ENCODE measurements around the gene PCDHGA7. TPM values are rescaled to one million over a fixed set of nuclear protein-coding genes. Genes with fewer than 3 reads are reported as not detected.
"Not testable (repeated sequence)": the region's sequence is repeated elsewhere in the genome, so short reads cannot be mapped to it uniquely, and the experiment has no call there.

Gene PCDHGA7
- 0.10 TPM for polyA plus RNA-seq (2013, experiment 1 of 2)
- polyA plus RNA-seq (2013, experiment 2 of 2) = 0.13 TPM

DNA sequence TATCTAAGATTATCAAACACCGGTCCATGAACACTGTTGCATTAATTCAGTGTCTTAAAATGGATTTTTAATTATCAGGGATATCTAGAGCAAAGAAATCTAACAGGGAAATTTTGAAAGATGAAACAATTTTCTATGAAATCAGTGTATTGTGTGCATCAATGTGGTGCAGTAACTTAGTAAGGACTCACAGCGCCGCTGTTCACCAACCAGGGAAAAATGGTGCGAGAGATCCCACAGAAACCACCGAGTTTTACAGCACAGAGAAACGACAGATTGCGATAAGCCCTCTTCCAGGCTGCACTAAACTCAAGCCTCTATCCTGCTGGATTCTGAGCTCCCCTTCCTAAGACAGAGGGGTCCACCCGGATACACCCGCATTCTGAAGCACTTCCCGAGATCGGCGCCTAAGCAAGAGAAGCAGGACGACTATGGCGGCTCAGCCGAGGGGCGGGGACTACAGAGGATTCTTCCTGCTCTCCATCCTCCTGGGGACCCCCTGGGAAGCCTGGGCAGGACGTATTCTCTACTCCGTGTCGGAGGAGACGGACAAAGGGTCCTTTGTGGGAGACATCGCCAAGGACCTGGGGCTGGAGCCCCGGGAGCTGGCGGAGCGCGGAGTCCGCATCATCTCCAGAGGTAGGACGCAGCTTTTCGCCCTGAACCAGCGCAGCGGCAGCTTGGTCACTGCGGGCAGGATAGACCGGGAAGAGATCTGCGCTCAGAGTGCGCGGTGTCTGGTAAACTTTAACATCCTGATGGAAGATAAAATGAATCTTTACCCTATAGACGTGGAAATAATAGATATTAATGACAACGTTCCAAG lies at the start of gene PCDHGA7:
Gene PCDHGA7, plus strand, starts transcription at position 274 of the 826 bp plus-strand sequence. Its CDS starts 158 bp downstream, at position 432.
- H3K27me3 ChIP-seq (ENCODE audit: insufficient read depth, low read length) = no peaks in the 10 kb centered on the region
- no peak within 1 kb of the TSS for H3K4me3 ChIP-seq (ENCODE audit: low read length)
- 96% methylated on average over 37 of the region's 37 CpGs for WGBS
- H3K9me3 ChIP-seq (ENCODE audit: insufficient read depth, low read depth, low read length) = peaks cover 44% of the 10 kb centered on the region; the same call in 1 of the 2 replicates
- no peak within 1 kb of the TSS for H3K27ac ChIP-seq (ENCODE audit: low read depth, low read length)
- H3K9ac ChIP-seq (ENCODE audit: low read depth, low read length) = no peak within 1 kb of the TSS
- 0 out of 2 replicates have a peak, but pooled peaks cover 3% of the 10 kb centered on the region for H3K36me3 ChIP-seq (ENCODE audit: insufficient read depth, low read length)
- no peaks in the 10 kb centered on the region for H3K4me1 ChIP-seq (ENCODE audit: insufficient read depth, low read length)

DNA sequence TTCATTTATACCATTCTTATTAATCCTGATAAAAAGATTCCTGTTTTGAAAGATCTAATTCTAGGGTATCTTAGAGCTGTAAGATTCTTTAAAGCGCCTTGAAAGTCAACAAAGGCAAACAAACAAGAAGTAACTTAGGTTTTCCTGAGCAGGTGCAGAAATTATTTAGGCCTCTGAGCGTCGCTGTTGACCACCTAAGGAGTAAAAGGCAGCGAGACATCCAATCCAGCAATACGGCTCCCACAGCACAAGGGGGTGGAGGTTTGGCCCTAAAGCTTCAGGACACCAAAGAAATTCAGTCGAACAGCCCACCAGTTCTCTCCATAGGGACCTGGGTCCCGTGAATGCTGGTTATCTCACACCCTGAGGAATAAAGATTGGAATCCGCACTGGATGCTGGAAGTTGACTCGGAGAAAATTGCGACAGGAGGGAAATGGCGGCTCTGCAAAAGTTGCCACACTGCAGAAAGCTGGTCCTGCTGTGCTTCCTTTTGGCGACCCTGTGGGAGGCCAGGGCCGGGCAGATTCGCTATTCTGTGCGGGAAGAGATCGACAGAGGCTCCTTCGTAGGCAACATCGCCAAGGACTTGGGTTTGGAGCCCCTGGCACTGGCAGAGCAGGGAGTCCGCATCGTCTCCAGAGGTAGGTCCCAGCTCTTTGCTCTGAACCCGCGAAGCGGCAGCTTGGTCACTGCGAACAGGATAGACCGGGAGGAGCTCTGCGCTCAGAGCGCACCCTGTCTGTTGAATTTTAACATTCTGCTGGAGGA lies 43.8 kb upstream of the PCDHGA7 start, which contains the start of gene PCDHGA2:
Gene PCDHGA2, plus strand, starts transcription at position 223 of the 769 bp plus-strand sequence.
- H3K36me3 ChIP-seq (ENCODE audit: insufficient read depth, low read length) = no peaks in the 10 kb centered on the region
- H3K4me1 ChIP-seq (ENCODE audit: insufficient read depth, low read length) = no peaks in the 10 kb centered on the region
- 80% methylated on average over 27 of the region's 27 CpGs for WGBS
- H3K27me3 ChIP-seq (ENCODE audit: insufficient read depth, low read length) = no peaks in the 10 kb centered on the region
- H3K4me3 ChIP-seq (ENCODE audit: low read length) = no peak within 1 kb of the TSS
- no peak within 1 kb of the TSS for H3K27ac ChIP-seq (ENCODE audit: low read depth, low read length)
- peaks cover 17% of the 10 kb centered on the region for H3K9me3 ChIP-seq (ENCODE audit: insufficient read depth, low read depth, low read length)
- H3K9ac ChIP-seq (ENCODE audit: low read depth, low read length) = no peak within 1 kb of the TSS

DNA sequence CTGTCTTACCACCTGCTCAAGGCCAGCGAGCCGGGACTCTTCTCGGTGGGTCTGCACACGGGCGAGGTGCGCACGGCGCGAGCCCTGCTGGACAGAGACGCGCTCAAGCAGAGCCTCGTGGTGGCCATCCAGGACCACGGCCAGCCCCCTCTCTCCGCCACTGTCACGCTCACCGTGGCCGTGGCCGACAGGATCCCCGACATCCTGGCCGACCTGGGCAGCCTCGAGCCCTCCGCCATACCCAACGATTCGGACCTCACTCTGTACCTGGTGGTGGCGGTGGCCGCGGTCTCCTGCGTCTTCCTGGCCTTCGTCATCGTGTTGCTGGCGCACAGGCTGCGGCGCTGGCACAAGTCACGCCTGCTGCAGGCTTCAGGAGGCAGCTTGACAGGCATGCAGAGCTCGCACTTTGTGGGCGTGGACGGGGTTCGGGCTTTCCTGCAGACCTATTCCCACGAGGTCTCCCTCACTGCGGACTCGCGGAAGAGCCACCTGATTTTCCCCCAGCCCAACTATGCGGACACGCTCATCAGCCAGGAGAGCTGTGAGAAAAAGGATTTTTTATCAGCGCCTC lies 41.7 kb upstream of the PCDHGA7 start:
- H3K27me3 ChIP-seq (ENCODE audit: insufficient read depth, low read length); H3K4me1 ChIP-seq (ENCODE audit: insufficient read depth, low read length); H3K36me3 ChIP-seq (ENCODE audit: insufficient read depth, low read length); H3K4me3 ChIP-seq (ENCODE audit: low read length); H3K9ac ChIP-seq (ENCODE audit: low read depth, low read length); H3K27ac ChIP-seq (ENCODE audit: low read depth, low read length): not testable (repeated sequence)
- WGBS = 96% methylated on average over 41 of the region's 45 CpGs
- peaks cover 33% of the 10 kb centered on the region for H3K9me3 ChIP-seq (ENCODE audit: insufficient read depth, low read depth, low read length)

DNA sequence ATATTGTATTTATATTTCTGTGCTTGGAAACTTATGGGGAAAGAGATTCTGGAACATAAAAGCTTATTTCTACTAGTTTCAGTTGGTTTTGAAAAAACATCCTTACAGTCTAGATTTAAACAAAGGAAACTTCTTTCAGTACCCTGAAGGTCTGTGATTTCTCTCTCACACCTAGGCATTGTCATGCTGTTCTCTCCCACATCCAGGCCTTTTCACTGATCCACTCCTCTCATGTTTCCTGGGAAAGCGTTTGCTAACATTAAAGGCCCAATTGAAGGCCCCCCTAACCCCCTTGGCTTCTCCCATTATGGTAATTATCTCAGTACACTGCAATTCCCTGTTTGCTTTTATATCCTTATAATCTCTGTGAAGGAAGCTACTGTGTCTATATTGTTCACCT lies 39.8 kb upstream of the PCDHGA7 start:
- no peaks in the 10 kb centered on the region for H3K4me1 ChIP-seq (ENCODE audit: insufficient read depth, low read length)
- WGBS = 76% methylated on average over 1 of the region's 1 CpG
- H3K9me3 ChIP-seq (ENCODE audit: insufficient read depth, low read depth, low read length) = peaks cover 39% of the 10 kb centered on the region
- no peak overlapping the region for H3K4me3 ChIP-seq (ENCODE audit: low read length)
- no peaks in the 10 kb centered on the region; the same call in 1 of the 2 replicates for H3K27me3 ChIP-seq (ENCODE audit: insufficient read depth, low read length)
- H3K27ac ChIP-seq (ENCODE audit: low read depth, low read length) = no peak overlapping the region
- H3K9ac ChIP-seq (ENCODE audit: low read depth, low read length) = no peak overlapping the region
- H3K36me3 ChIP-seq (ENCODE audit: insufficient read depth, low read length) = no peaks in the 10 kb centered on the region

DNA sequence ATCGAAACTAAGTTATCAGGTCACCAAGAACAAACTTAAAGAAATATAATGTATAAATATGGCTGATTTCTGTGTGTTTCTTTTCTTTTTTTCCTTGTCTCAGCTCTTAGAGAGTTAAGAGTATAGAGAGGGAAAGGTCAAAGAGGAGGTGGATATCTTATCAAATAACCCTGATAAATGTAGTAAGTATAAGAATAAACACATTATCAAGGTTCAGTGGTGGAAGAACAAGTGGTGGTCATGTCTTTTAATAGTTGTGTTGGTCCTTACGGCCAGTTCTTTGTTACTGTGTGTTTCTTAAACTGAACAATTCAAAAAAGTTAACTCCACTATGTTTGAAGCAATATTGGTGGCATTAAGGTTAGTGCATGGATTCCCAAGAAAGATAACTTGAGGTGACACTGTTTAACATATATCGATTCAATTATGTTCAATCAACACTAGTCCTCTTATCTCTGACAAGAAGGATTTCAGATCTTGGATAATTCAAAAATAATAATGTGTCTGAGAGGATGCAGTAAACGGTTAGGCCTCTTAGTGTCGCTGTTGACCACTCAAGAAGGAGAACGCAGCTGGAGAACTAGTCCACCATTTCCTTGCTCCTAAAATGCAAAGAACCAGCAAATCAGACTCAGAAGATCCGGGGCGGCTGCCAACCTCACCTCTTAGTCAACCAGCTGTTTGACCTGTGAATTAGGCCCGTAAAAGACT lies 39.1 kb upstream of the PCDHGA7 start, which contains the start of gene PCDHGA3:
Gene PCDHGA3, plus strand, starts transcription at position 588 of the 711 bp plus-strand sequence. CDS start 205 bp downstream, outside the sequence.
- Histone ChIP-seq H3K27ac (ENCODE audit: low read depth, low read length) (peak within 1 kb of the TSS; percentile 25; the same call in 1 of the 2 replicates), H3K27me3 (ENCODE audit: insufficient read depth, low read length) (no peaks in the 10 kb centered on the region; the same call in 1 of the 2 replicates), H3K36me3 (ENCODE audit: insufficient read depth, low read length) (no peaks in the 10 kb centered on the region), H3K4me1 (ENCODE audit: insufficient read depth, low read length) (no peaks in the 10 kb centered on the region), H3K4me3 (ENCODE audit: low read length) (peak within 1 kb of the TSS; percentile 58), H3K9ac (ENCODE audit: low read depth, low read length) (peak within 1 kb of the TSS; percentile 63), H3K9me3 (ENCODE audit: insufficient read depth, low read depth, low read length) (peaks cover 44% of the 10 kb centered on the region)
- WGBS = 40% methylated on average over 6 of the region's 9 CpGs

DNA sequence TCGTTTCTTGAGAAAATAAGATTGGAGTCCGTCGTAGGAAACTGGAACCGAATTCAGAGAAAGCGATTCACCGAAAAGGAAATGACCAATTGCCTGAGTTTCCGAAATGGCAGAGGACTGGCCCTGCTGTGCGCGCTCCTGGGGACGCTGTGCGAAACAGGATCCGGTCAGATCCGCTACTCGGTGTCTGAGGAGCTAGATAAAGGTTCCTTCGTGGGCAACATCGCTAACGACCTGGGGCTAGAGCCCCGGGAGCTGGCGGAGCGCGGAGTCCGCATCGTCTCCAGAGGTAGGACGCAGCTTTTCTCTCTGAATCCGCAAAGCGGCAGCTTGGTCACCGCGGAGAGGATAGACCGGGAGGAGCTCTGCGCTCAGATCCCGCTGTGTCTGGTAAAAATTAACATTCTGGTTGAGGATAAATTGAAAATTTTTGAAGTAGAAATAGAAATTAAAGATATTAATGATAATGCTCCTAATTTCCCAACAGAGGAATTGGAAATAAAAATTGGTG lies 38.5 kb upstream of the PCDHGA7 start:
- Histone ChIP-seq H3K27ac (ENCODE audit: low read depth, low read length) (peak overlapping the region; percentile 25; the same call in 1 of the 2 replicates), H3K9me3 (ENCODE audit: insufficient read depth, low read depth, low read length) (peaks cover 43% of the 10 kb centered on the region), H3K4me1 (ENCODE audit: insufficient read depth, low read length) (no peaks in the 10 kb centered on the region), H3K9ac (ENCODE audit: low read depth, low read length) (peak overlapping the region; percentile 63), H3K36me3 (ENCODE audit: insufficient read depth, low read length) (no peaks in the 10 kb centered on the region), H3K27me3 (ENCODE audit: insufficient read depth, low read length) (no peaks in the 10 kb centered on the region; the same call in 1 of the 2 replicates), H3K4me3 (ENCODE audit: low read length) (peak overlapping the region; percentile 58)
- 60% methylated on average over 31 of the region's 31 CpGs for WGBS

DNA sequence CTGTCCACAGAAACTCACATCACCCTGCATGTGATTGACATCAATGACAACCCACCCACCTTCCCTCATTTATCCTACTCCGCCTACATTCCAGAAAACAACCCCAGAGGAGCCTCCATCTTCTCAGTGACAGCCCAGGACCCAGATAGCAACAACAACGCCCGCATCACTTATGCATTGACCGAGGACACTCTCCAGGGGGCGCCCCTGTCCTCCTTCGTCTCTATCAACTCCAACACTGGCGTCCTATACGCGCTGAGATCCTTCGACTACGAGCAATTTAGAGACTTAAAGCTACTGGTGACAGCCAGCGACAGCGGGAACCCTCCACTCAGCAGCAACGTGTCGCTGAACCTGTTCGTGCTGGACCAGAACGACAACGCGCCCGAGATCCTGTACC lies 37.2 kb upstream of the PCDHGA7 start:
- Histone ChIP-seq H3K9me3 (ENCODE audit: insufficient read depth, low read depth, low read length) (peaks cover 37% of the 10 kb centered on the region), H3K4me1 (ENCODE audit: insufficient read depth, low read length) (no peaks in the 10 kb centered on the region), H3K4me3 (ENCODE audit: low read length) (no peak overlapping the region), H3K36me3 (ENCODE audit: insufficient read depth, low read length) (no peaks in the 10 kb centered on the region), H3K27ac (ENCODE audit: low read depth, low read length) (no peak overlapping the region), H3K9ac (ENCODE audit: low read depth, low read length) (no peak overlapping the region), H3K27me3 (ENCODE audit: insufficient read depth, low read length) (no peaks in the 10 kb centered on the region; the same call in 1 of the 2 replicates)
- 95% methylated on average over 20 of the region's 20 CpGs for WGBS

DNA sequence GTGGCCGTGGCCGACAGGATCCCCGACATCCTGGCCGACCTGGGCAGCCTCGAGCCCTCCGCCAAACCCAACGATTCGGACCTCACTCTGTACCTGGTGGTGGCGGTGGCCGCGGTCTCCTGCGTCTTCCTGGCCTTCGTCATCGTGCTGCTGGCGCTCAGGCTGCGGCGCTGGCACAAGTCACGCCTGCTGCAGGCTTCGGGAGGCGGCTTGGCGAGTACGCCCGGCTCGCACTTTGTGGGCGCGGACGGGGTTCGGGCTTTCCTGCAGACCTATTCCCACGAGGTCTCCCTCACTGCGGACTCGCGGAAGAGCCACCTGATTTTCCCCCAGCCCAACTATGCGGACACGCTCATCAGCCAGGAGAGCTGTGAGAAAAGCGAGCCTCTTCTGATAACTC lies 36.5 kb upstream of the PCDHGA7 start:
- peaks cover 42% of the 10 kb centered on the region for H3K9me3 ChIP-seq (ENCODE audit: insufficient read depth, low read depth, low read length)
- 95% methylated on average over 27 of the region's 35 CpGs for WGBS
- not testable (repeated sequence) for H3K36me3 ChIP-seq (ENCODE audit: insufficient read depth, low read length); H3K4me1 ChIP-seq (ENCODE audit: insufficient read depth, low read length); H3K27me3 ChIP-seq (ENCODE audit: insufficient read depth, low read length); H3K9ac ChIP-seq (ENCODE audit: low read depth, low read length); H3K27ac ChIP-seq (ENCODE audit: low read depth, low read length); H3K4me3 ChIP-seq (ENCODE audit: low read length)

DNA sequence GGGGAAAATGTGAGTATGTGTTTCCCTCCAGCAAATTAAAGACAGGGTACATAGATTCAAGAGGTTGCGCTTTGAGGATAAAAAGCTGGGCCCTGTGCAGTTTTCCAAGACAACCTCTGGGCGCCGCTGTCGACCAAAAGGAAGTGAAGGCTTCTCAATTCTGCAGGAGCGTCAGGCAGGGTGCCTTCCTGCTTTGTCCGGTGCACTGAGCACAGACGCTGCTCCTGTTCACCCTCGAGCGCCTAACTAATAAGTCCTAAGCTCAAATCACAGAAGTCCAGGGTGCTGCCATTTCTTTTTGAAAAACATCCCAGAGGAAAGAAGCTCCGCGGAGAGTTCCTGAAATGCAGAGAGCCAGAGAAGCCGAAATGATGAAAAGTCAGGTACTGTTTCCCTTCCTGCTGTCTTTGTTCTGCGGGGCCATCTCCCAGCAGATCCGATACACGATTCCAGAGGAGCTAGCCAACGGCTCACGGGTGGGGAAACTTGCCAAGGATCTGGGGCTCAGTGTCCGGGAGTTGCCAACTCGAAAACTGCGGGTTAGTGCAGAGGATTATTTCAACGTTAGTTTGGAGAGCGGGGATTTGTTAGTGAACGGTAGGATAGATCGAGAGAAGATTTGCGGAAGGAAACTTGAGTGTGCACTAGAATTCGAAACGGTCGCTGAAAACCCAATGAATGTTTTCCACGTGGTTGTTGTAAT lies 32.5 kb upstream of the PCDHGA7 start, which contains the start of gene PCDHGB1:
Gene PCDHGB1, plus strand, starts transcription at position 183 of the 703 bp plus-strand sequence. Its CDS starts 162 bp downstream, at position 345.
- no peak within 1 kb of the TSS; the same call in 1 of the 2 replicates for H3K9ac ChIP-seq (ENCODE audit: low read depth, low read length)
- no peaks in the 10 kb centered on the region for H3K27me3 ChIP-seq (ENCODE audit: insufficient read depth, low read length)
- no peaks in the 10 kb centered on the region for H3K4me1 ChIP-seq (ENCODE audit: insufficient read depth, low read length)
- H3K9me3 ChIP-seq (ENCODE audit: insufficient read depth, low read depth, low read length) = peaks cover 57% of the 10 kb centered on the region
- 81% methylated on average over 29 of the region's 29 CpGs for WGBS
- no peak within 1 kb of the TSS for H3K27ac ChIP-seq (ENCODE audit: low read depth, low read length)
- H3K36me3 ChIP-seq (ENCODE audit: insufficient read depth, low read length) = no peaks in the 10 kb centered on the region
- peak within 1 kb of the TSS; percentile 43 for H3K4me3 ChIP-seq (ENCODE audit: low read length)

DNA sequence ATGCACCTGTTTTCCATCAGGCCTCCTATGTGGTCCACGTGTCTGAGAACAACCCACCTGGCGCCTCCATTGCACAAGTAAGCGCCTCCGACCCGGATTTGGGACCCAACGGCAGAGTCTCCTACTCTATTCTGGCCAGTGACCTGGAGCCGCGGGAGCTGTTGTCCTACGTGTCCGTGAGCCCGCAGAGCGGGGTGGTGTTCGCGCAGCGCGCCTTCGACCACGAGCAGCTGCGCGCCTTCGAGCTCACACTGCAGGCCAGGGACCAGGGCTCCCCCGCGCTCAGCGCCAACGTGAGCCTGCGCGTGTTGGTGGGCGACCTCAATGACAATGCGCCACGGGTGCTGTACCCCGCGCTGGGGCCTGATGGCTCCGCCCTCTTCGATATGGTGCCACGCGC lies 31.0 kb upstream of the PCDHGA7 start:
- Histone ChIP-seq H3K9me3 (ENCODE audit: insufficient read depth, low read depth, low read length) (peaks cover 62% of the 10 kb centered on the region), H3K4me1 (ENCODE audit: insufficient read depth, low read length) (no peaks in the 10 kb centered on the region), H3K27ac (ENCODE audit: low read depth, low read length) (no peak overlapping the region), H3K9ac (ENCODE audit: low read depth, low read length) (no peak overlapping the region), H3K36me3 (ENCODE audit: insufficient read depth, low read length) (no peaks in the 10 kb centered on the region), H3K4me3 (ENCODE audit: low read length) (no peak overlapping the region), H3K27me3 (ENCODE audit: insufficient read depth, low read length) (no peaks in the 10 kb centered on the region)
- 96% methylated on average over 29 of the region's 36 CpGs for whole genome bisulfite sequencing

Measured in HUES64 (cell line).